ENCODE results near the gene JAK1. TPM values are rescaled to one million over a fixed set of nuclear protein-coding genes. Genes with fewer than 3 reads are reported as not detected.

JAK1 gene
- total RNA-seq, 1 experiment from 2014 or later = 130 TPM

- no peak for DNase-seq
- CTCF ChIA-PET = no interaction called here
- H3K27me3 Mint-ChIP-seq (ENCODE audit: unreplicated experiment) = no peaks in the 10 kb centered on the region
- no peaks in the 10 kb centered on the region for H3K36me3 Mint-ChIP-seq (ENCODE audit: insufficient read depth, unreplicated experiment)
- TF ChIP-seq, protein P1, sequence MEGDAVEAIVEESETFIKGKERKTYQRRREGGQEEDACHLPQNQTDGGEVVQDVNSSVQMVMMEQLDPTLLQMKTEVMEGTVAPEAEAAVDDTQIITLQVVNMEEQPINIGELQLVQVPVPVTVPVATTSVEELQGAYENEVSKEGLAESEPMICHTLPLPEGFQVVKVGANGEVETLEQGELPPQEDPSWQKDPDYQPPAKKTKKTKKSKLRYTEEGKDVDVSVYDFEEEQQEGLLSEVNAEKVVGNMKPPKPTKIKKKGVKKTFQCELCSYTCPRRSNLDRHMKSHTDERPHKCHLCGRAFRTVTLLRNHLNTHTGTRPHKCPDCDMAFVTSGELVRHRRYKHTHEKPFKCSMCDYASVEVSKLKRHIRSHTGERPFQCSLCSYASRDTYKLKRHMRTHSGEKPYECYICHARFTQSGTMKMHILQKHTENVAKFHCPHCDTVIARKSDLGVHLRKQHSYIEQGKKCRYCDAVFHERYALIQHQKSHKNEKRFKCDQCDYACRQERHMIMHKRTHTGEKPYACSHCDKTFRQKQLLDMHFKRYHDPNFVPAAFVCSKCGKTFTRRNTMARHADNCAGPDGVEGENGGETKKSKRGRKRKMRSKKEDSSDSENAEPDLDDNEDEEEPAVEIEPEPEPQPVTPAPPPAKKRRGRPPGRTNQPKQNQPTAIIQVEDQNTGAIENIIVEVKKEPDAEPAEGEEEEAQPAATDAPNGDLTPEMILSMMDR (IDR thresholded peaks at IDR 0.05; ENCODE audit: unreplicated experiment) = no peak
- no TSS peak for BruUV-seq (replicated peaks)
- intact Hi-C loops (cut with micrococcal nuclease; ENCODE audit: unreplicated experiment) = no loop called here
- H3K9me3 Mint-ChIP-seq (ENCODE audit: low read depth, unreplicated experiment) = peaks cover 2% of the 10 kb centered on the region
- H3K4me1 Mint-ChIP-seq (ENCODE audit: low read depth, unreplicated experiment) = no peaks in the 10 kb centered on the region
- no peak overlapping the region for H3K27ac Mint-ChIP-seq (ENCODE audit: unreplicated experiment)
- H3K4me3 Mint-ChIP-seq (ENCODE audit: low read depth, unreplicated experiment) = no peak overlapping the region
These were observed 151.9 kb downstream of the JAK1 start for GRCh38 chr1:64814427-64814826.

- CTCF ChIA-PET = interaction anchor here (0.7 kb wide), 1 partner anchor 542 kb away, joined by 3 read pairs; no protein-coding TSS in a partner anchor
- no peak for DNase-seq
- TF ChIP-seq, protein P1 (IDR thresholded peaks at IDR 0.05; ENCODE audit: unreplicated experiment) = no peak
These were observed 155.2 kb downstream of the JAK1 start for GRCh38 chr1:64811131-64811530.

DNA sequence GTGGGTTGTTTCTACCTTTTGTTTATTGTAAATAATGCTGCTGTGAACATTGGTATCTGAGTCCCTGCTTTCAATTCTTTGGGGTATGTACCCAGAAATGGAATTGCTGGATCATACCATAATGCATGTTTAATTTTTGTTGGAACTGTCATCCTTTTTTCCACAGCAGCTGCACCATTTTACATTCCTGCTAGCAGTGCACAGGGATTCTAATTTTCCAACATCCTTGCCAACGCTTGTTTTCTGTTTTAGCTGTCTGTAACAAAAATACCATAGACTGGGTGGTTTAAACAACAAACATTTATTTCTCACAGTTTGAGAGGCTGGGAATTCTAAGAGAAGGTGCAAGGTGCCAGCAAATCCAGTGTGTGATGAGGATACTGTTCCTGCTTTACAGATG is 156.3 kb downstream of the JAK1 start:
- DNase-seq = no peak
- intact Hi-C loops (cut with micrococcal nuclease; ENCODE audit: unreplicated experiment) = no loop called here
- BruUV-seq (replicated peaks) = no TSS peak
- Mint-ChIP-seq H3K27ac (ENCODE audit: unreplicated experiment) (no peak overlapping the region), H3K4me3 (ENCODE audit: low read depth, unreplicated experiment) (no peak overlapping the region), H3K36me3 (ENCODE audit: insufficient read depth, unreplicated experiment) (no peaks in the 10 kb centered on the region), H3K4me1 (ENCODE audit: low read depth, unreplicated experiment) (no peaks in the 10 kb centered on the region), H3K9me3 (ENCODE audit: low read depth, unreplicated experiment) (no peaks in the 10 kb centered on the region), H3K27me3 (ENCODE audit: unreplicated experiment) (no peaks in the 10 kb centered on the region)
- CTCF ChIA-PET = interaction anchor here (0.6 kb wide), 2 partner anchors 12 to 653 kb away, joined by 3 to 4 read pairs; no protein-coding TSS in a partner anchor
- TF ChIP-seq, protein P1 (IDR thresholded peaks at IDR 0.05; ENCODE audit: unreplicated experiment) = no peak

More at GRCh38 chr1:64811131-64811530, 155.2 kb downstream of the JAK1 start:
- Mint-ChIP-seq H3K4me3 (ENCODE audit: low read depth, unreplicated experiment) (no peak overlapping the region), H3K4me1 (ENCODE audit: low read depth, unreplicated experiment) (no peaks in the 10 kb centered on the region), H3K27me3 (ENCODE audit: unreplicated experiment) (no peaks in the 10 kb centered on the region), H3K9me3 (ENCODE audit: low read depth, unreplicated experiment) (no peaks in the 10 kb centered on the region), H3K27ac (ENCODE audit: unreplicated experiment) (no peak overlapping the region), H3K36me3 (ENCODE audit: insufficient read depth, unreplicated experiment) (no peaks in the 10 kb centered on the region)
- intact Hi-C loops (cut with micrococcal nuclease; ENCODE audit: unreplicated experiment) = no loop called here
- BruUV-seq (replicated peaks) = no TSS peak

DNA sequence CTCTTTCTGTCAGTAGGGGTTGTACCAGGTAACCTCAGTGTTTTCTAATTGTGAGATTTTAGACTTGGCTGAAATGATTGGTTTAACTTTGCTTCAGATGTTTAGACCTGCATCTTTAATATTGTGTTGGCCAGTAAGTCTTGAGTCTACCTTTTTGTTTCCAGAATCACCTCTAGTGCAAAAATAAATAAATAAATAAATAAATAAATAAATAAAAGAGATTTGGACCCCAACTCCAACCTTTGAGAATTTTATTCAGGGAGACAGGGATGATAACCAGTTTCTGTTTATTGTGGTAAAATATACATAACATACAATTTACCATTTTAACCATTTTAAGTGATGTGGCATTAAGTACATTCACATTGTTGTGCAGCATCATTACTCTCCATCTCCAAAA is 157.0 kb downstream of the JAK1 start:
- BruUV-seq (replicated peaks) = no TSS peak
- no peaks in the 10 kb centered on the region for H3K4me1 Mint-ChIP-seq (ENCODE audit: low read depth, unreplicated experiment)

More for the DNA sequence above, 157.0 kb downstream of the JAK1 start:
- Mint-ChIP-seq H3K27ac (ENCODE audit: unreplicated experiment) (no peak overlapping the region), H3K9me3 (ENCODE audit: low read depth, unreplicated experiment) (no peaks in the 10 kb centered on the region), H3K36me3 (ENCODE audit: insufficient read depth, unreplicated experiment) (no peaks in the 10 kb centered on the region), H3K4me3 (ENCODE audit: low read depth, unreplicated experiment) (no peak overlapping the region), H3K27me3 (ENCODE audit: unreplicated experiment) (no peaks in the 10 kb centered on the region)
- intact Hi-C loops (cut with micrococcal nuclease; ENCODE audit: unreplicated experiment) = no loop called here
- CTCF ChIA-PET = no interaction called here
- TF ChIP-seq, protein P1 (IDR thresholded peaks at IDR 0.05; ENCODE audit: unreplicated experiment) = no peak
- DNase-seq = no peak
